ENCODE measurements around the gene LRMDA. TPM values are rescaled to one million over a fixed set of nuclear protein-coding genes. Genes with fewer than 3 reads are reported as not detected.
"Not testable (repeated sequence)": the region's sequence is repeated elsewhere in the genome, so short reads cannot be mapped to it uniquely, and the experiment has no call there.

The LRMDA gene
- total RNA-seq, 1 donor from 2014 or later: not detected

GRCh38 chr10:76133597-76134255 lies 702.3 kb downstream of the LRMDA start:
- peak; percentile 43 for DNase-seq (ENCODE audit: low read depth)

- no peak for DNase-seq (ENCODE audit: low read depth)
These were observed 705.5 kb downstream of the LRMDA start for GRCh38 chr10:76136961-76137360.

- DNase-seq (ENCODE audit: low read depth): peak; percentile 50
These were observed 706.9 kb downstream of the LRMDA start for GRCh38 chr10:76138286-76138685.

GRCh38 chr10:76138906-76139305 lies 707.5 kb downstream of the LRMDA start:
- no peak for DNase-seq (ENCODE audit: low read depth)

GRCh38 chr10:76139431-76139830 lies 708.0 kb downstream of the LRMDA start:
- no peak for DNase-seq (ENCODE audit: low read depth)

- no peak for DNase-seq (ENCODE audit: low read depth)
These were observed 710.0 kb downstream of the LRMDA start for GRCh38 chr10:76141376-76141775.

- DNase-seq (ENCODE audit: low read depth): not testable (repeated sequence)
These were observed 716.8 kb downstream of the LRMDA start for GRCh38 chr10:76148217-76148616.

GRCh38 chr10:76149182-76149581 lies 717.8 kb downstream of the LRMDA start:
- DNase-seq (ENCODE audit: low read depth): no peak

GRCh38 chr10:76149602-76150138 lies 718.2 kb downstream of the LRMDA start:
- no peak for DNase-seq (ENCODE audit: low read depth)

- peak; percentile 39 for DNase-seq (ENCODE audit: low read depth)
These were observed 718.9 kb downstream of the LRMDA start for GRCh38 chr10:76150139-76150875.

GRCh38 chr10:76150876-76151288 lies 719.5 kb downstream of the LRMDA start:
- no peak for DNase-seq (ENCODE audit: low read depth)

GRCh38 chr10:76152186-76152585 lies 720.8 kb downstream of the LRMDA start:
- no peak for DNase-seq (ENCODE audit: low read depth)

- no peak for DNase-seq (ENCODE audit: low read depth)
These were observed 724.5 kb downstream of the LRMDA start for GRCh38 chr10:76155961-76156360.

- DNase-seq (ENCODE audit: low read depth): no peak
These were observed 729.2 kb downstream of the LRMDA start for GRCh38 chr10:76160446-76161300.

- no peak for DNase-seq (ENCODE audit: low read depth)
These were observed 729.8 kb downstream of the LRMDA start for GRCh38 chr10:76161301-76161582.

- no peak for DNase-seq (ENCODE audit: low read depth)
These were observed 737.0 kb downstream of the LRMDA start for GRCh38 chr10:76168437-76168836.

GRCh38 chr10:76169246-76169645 lies 737.8 kb downstream of the LRMDA start:
- no peak for DNase-seq (ENCODE audit: low read depth)

GRCh38 chr10:76172020-76172419 lies 740.6 kb downstream of the LRMDA start:
- DNase-seq (ENCODE audit: low read depth): peak; percentile 22

- no peak for DNase-seq (ENCODE audit: low read depth)
These were observed 744.2 kb downstream of the LRMDA start for GRCh38 chr10:76175533-76176165.

GRCh38 chr10:76176166-76176550 lies 744.7 kb downstream of the LRMDA start:
- DNase-seq (ENCODE audit: low read depth): no peak

- DNase-seq (ENCODE audit: low read depth): peak; percentile 6
These were observed 746.5 kb downstream of the LRMDA start for GRCh38 chr10:76177936-76178335.
